T-helper 1 cell treated with Interleukin-12 subunit alpha and Interleukin-12 subunit beta and Interleukin-4 antibody, amounts not matched to agents 30 μg/mL and 1 μg/mL, for 36 hours (primary cell): ENCODE results near the gene IRAK3.
"Not testable (repeated sequence)": the region's sequence is repeated elsewhere in the genome, so short reads cannot be mapped to it uniquely, and the experiment has no call there.

Experiments used
- H3K27ac Mint-ChIP-seq: one replicate; pipeline ENCODE4 v1.8.0; 2021; ENCODE audit warnings: mild to moderate bottlenecking, mixed read lengths
- H3K27me3 Mint-ChIP-seq: one replicate; pipeline ENCODE4 v1.8.0; 2021; ENCODE audit warnings: low read depth, mixed read lengths
- H3K36me3 Mint-ChIP-seq: one replicate; pipeline ENCODE4 v1.8.0; 2021; ENCODE audit warnings: low read depth, mixed read lengths
- H3K4me1 Mint-ChIP-seq: one replicate; pipeline ENCODE4 v1.8.0; 2021; ENCODE audit warnings: low read depth, mixed read lengths
- H3K4me3 Mint-ChIP-seq: one replicate; pipeline ENCODE4 v1.8.0; 2021; ENCODE audit warnings: mild to moderate bottlenecking, moderate library complexity, mixed read lengths
- H3K9me3 Mint-ChIP-seq: one replicate; pipeline ENCODE4 v1.8.0; 2021; ENCODE audit warnings: mixed read lengths

Gene IRAK3

GRCh38 chr12:66280561-66280960 lies 91.5 kb downstream of the IRAK3 start:
- H3K27ac Mint-ChIP-seq = no peak overlapping the region
- H3K4me3 Mint-ChIP-seq = no peak overlapping the region
- peaks cover 24% of the 10 kb centered on the region for H3K4me1 Mint-ChIP-seq
- no peaks in the 10 kb centered on the region for H3K27me3 Mint-ChIP-seq
- peaks cover 13% of the 10 kb centered on the region for H3K36me3 Mint-ChIP-seq
- H3K9me3 Mint-ChIP-seq = peaks cover 14% of the 10 kb centered on the region

GRCh38 chr12:66282244-66282643 lies 93.2 kb downstream of the IRAK3 start:
- H3K9me3 Mint-ChIP-seq = peaks cover 18% of the 10 kb centered on the region
- peaks cover 20% of the 10 kb centered on the region for H3K36me3 Mint-ChIP-seq
- no peak overlapping the region for H3K27ac Mint-ChIP-seq
- H3K27me3 Mint-ChIP-seq = no peaks in the 10 kb centered on the region
- H3K4me3 Mint-ChIP-seq = no peak overlapping the region
- peaks cover 29% of the 10 kb centered on the region for H3K4me1 Mint-ChIP-seq

- peak overlapping the region; percentile 8 for H3K4me3 Mint-ChIP-seq
- peaks cover 56% of the 10 kb centered on the region for H3K4me1 Mint-ChIP-seq
- H3K27ac Mint-ChIP-seq = peak overlapping the region; percentile 50
- H3K27me3 Mint-ChIP-seq = no peaks in the 10 kb centered on the region
- H3K36me3 Mint-ChIP-seq = peaks cover 21% of the 10 kb centered on the region
- peaks cover 6% of the 10 kb centered on the region for H3K9me3 Mint-ChIP-seq
These were observed 98.3 kb downstream of the IRAK3 start for GRCh38 chr12:66287275-66287674.

GRCh38 chr12:66288121-66288520 lies 99.1 kb downstream of the IRAK3 start:
- Mint-ChIP-seq H3K36me3 (peaks cover 20% of the 10 kb centered on the region), H3K4me1 (peaks cover 61% of the 10 kb centered on the region), H3K4me3 (peak overlapping the region; percentile 33), H3K27me3 (no peaks in the 10 kb centered on the region), H3K27ac (peak overlapping the region; percentile 83), H3K9me3 (peaks cover 9% of the 10 kb centered on the region)

- H3K4me1 Mint-ChIP-seq = peaks cover 60% of the 10 kb centered on the region
- no peaks in the 10 kb centered on the region for H3K27me3 Mint-ChIP-seq
- H3K4me3 Mint-ChIP-seq = no peak overlapping the region
- peak overlapping the region; percentile 92 for H3K27ac Mint-ChIP-seq
- H3K9me3 Mint-ChIP-seq = peaks cover 13% of the 10 kb centered on the region
- peaks cover 19% of the 10 kb centered on the region for H3K36me3 Mint-ChIP-seq
These were observed 100.5 kb downstream of the IRAK3 start for GRCh38 chr12:66289485-66289884.

GRCh38 chr12:66290716-66291200 lies 101.7 kb downstream of the IRAK3 start:
- Mint-ChIP-seq H3K27me3 (no peaks in the 10 kb centered on the region), H3K4me1 (peaks cover 61% of the 10 kb centered on the region), H3K36me3 (peaks cover 19% of the 10 kb centered on the region), H3K9me3 (peaks cover 13% of the 10 kb centered on the region), H3K4me3 (peak overlapping the region; percentile 56), H3K27ac (peak overlapping the region; percentile 92)

GRCh38 chr12:66296176-66296683 lies 107.2 kb downstream of the IRAK3 start:
- H3K27me3 Mint-ChIP-seq = no peaks in the 10 kb centered on the region
- H3K27ac Mint-ChIP-seq = no peak overlapping the region
- no peak overlapping the region for H3K4me3 Mint-ChIP-seq
- H3K9me3 Mint-ChIP-seq = peaks cover 9% of the 10 kb centered on the region
- peaks cover 5% of the 10 kb centered on the region for H3K36me3 Mint-ChIP-seq
- H3K4me1 Mint-ChIP-seq = peaks cover 36% of the 10 kb centered on the region

- Mint-ChIP-seq H3K4me3 (no peak overlapping the region), H3K27ac (no peak overlapping the region), H3K4me1 (peaks cover 35% of the 10 kb centered on the region)
These were observed 108.1 kb downstream of the IRAK3 start for GRCh38 chr12:66297080-66297479.

GRCh38 chr12:66297923-66298322 lies 108.9 kb downstream of the IRAK3 start:
- H3K36me3 Mint-ChIP-seq = peaks cover 9% of the 10 kb centered on the region
- H3K9me3 Mint-ChIP-seq = peaks cover 6% of the 10 kb centered on the region
- H3K4me1 Mint-ChIP-seq = peaks cover 30% of the 10 kb centered on the region
- H3K27me3 Mint-ChIP-seq = no peaks in the 10 kb centered on the region
- H3K4me3 Mint-ChIP-seq = no peak overlapping the region
- no peak overlapping the region for H3K27ac Mint-ChIP-seq

More at GRCh38 chr12:66297080-66297479, 108.1 kb downstream of the IRAK3 start:
- Mint-ChIP-seq H3K9me3 (peaks cover 9% of the 10 kb centered on the region), H3K36me3 (peaks cover 5% of the 10 kb centered on the region), H3K27me3 (no peaks in the 10 kb centered on the region)

- Mint-ChIP-seq H3K9me3 (no peaks in the 10 kb centered on the region), H3K36me3 (peaks cover 38% of the 10 kb centered on the region), H3K27ac (peak within 1 kb of the TSS; percentile 99), H3K4me1 (peaks cover 40% of the 10 kb centered on the region), H3K27me3 (no peaks in the 10 kb centered on the region), H3K4me3 (peak within 1 kb of the TSS; percentile 100)
These were observed 113.2 kb downstream of the IRAK3 start, which contains the start of gene HELB for GRCh38 chr12:66301944-66302826. Gene HELB, plus strand, starts transcription at chr12:66302493. Its CDS starts 111 bp downstream, at chr12:66302604.

GRCh38 chr12:66302827-66303169 lies 113.8 kb downstream of the IRAK3 start:
- H3K9me3 Mint-ChIP-seq = no peaks in the 10 kb centered on the region
- H3K4me3 Mint-ChIP-seq = peak overlapping the region; percentile 100
- peaks cover 36% of the 10 kb centered on the region for H3K4me1 Mint-ChIP-seq
- peaks cover 37% of the 10 kb centered on the region for H3K36me3 Mint-ChIP-seq
- H3K27me3 Mint-ChIP-seq = no peaks in the 10 kb centered on the region
- H3K27ac Mint-ChIP-seq = peak overlapping the region; percentile 99

- H3K9me3 Mint-ChIP-seq, H3K27me3 Mint-ChIP-seq: not testable (repeated sequence)
- Mint-ChIP-seq H3K4me3 (peak overlapping the region; percentile 100), H3K36me3 (peaks cover 40% of the 10 kb centered on the region), H3K4me1 (peaks cover 39% of the 10 kb centered on the region), H3K27ac (peak overlapping the region; percentile 99)
These were observed 114.3 kb downstream of the IRAK3 start for GRCh38 chr12:66303316-66303804.
